IPS-18a (cell line): Measurements from ENCODE around the gene MYH14.
"Not testable (repeated sequence)": the region's sequence is repeated elsewhere in the genome, so short reads cannot be mapped to it uniquely, and the experiment has no call there.

Source experiments
- H3K27ac ChIP-seq: one replicate; pipeline ENCODE4 v1.5.1; 2013; ENCODE audit warnings: low read length
- H3K27me3 ChIP-seq: one replicate; pipeline ENCODE4 v1.6.1; 2013; ENCODE audit warnings: mild to moderate bottlenecking, low read length; ENCODE audit not compliant: control insufficient read depth, insufficient read depth
- H3K36me3 ChIP-seq: one replicate; pipeline ENCODE4 v1.6.1; 2013; ENCODE audit warnings: low read depth, low read length; ENCODE audit not compliant: control insufficient read depth
- H3K4me1 ChIP-seq: one replicate; pipeline ENCODE4 v1.6.1; 2013; ENCODE audit warnings: low read depth, low read length; ENCODE audit not compliant: control insufficient read depth
- H3K4me3 ChIP-seq: one replicate; pipeline ENCODE4 v1.5.1; 2013; ENCODE audit warnings: low read length
- H3K9ac ChIP-seq: one replicate; pipeline ENCODE4 v1.6.1; 2013; ENCODE audit warnings: mild to moderate bottlenecking, low read length, moderate library complexity
- H3K9me3 ChIP-seq: one replicate; pipeline ENCODE4 v1.6.1; 2013; ENCODE audit warnings: low read depth, low read length; ENCODE audit not compliant: control insufficient read depth

The MYH14 gene

DNA sequence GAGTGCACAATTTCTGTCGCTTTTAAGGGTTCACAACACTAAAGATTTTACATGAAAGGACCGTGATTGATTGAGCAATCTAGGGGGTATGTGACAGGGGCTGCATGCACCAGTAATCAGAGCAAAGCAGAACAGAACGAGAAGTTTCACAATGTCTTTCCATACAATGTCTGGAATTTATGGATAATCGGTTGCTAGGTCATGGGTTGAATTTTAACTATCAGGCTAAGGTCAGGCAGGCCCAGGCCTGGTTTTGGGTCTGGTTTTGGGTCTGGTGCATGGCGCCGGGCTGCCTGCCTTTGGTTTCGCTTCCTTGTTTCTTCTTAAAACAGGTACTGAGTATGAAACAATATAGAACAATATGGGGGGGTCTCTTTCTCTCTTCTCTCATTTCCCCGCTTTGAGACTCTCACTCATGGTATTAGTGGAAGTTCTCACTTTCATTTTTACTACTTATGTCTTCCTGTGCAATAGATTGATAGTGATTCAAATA lies 143.7 kb downstream of the MYH14 start:
- not testable (repeated sequence) for H3K27me3 ChIP-seq, H3K4me1 ChIP-seq, H3K9ac ChIP-seq, H3K9me3 ChIP-seq, H3K36me3 ChIP-seq, H3K4me3 ChIP-seq, H3K27ac ChIP-seq

DNA sequence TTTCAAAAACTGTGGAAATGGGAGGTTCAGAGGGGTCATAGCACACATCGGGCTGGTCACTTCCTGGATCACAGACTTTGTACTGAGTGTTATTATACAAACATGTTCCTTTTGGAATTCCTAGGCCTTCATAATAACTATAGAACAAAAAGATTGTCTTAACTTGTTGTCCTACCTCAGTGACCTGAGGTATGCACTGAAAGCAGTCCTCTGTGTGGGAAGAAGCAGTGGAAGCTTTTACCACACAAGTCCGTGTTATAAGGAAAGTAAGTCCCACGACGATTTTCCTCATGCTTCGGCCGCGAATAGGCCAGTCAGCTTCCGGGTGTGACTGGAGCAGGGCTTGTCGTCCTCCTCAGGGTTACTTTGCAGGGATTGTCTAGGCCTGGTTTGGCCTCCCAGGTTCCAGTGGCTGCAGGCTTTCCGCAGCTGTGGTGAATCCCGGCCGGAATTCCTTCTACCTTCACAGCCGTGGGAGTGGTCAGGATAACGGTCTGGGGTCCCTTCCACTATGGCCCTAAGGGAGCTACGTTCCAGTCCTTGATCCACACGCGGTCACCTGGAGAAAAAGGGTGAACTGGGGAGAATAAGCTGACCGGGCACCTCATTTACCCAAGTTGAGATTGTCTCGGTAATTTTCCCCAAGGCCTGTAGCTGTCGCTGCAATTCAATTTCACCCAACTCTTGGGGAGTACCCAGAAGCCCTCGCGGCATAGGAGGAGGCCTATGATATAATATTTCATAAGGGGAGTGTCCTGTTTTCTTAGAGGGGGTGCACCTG lies 146.0 kb downstream of the MYH14 start:
- Histone ChIP-seq H3K27me3 (no peaks in the 10 kb centered on the region), H3K9ac (no peak overlapping the region), H3K4me1 (no peaks in the 10 kb centered on the region), H3K9me3 (no peaks in the 10 kb centered on the region), H3K4me3 (no peak overlapping the region), H3K36me3 (no peaks in the 10 kb centered on the region), H3K27ac (no peak overlapping the region)

DNA sequence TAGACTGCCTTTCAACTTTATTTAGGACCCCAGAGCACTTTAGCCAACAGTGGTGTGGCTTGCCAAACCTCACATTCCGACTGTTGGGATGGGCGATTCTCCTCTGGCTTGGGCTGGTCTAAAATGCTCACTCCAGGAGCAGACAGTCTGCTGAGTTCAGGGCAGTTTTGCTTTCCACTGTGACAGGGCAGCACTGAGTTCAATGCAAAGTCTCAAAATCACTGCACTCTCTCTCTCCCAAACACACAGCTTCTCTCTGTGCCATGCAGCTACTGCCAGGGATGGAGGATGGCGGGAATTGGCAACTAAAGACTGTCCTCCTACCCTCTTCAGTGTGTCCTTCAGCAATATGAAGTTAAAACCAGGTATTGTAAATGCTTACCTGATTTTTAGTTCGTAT lies 148.8 kb downstream of the MYH14 start:
- H3K27me3 ChIP-seq, result no peaks in the 10 kb centered on the region
- H3K9ac ChIP-seq, result no peak overlapping the region
- H3K4me1 ChIP-seq, result no peaks in the 10 kb centered on the region
- H3K9me3 ChIP-seq, result no peaks in the 10 kb centered on the region
- no peaks in the 10 kb centered on the region for H3K36me3 ChIP-seq
- H3K27ac ChIP-seq, result no peak overlapping the region
- no peak overlapping the region for H3K4me3 ChIP-seq

DNA sequence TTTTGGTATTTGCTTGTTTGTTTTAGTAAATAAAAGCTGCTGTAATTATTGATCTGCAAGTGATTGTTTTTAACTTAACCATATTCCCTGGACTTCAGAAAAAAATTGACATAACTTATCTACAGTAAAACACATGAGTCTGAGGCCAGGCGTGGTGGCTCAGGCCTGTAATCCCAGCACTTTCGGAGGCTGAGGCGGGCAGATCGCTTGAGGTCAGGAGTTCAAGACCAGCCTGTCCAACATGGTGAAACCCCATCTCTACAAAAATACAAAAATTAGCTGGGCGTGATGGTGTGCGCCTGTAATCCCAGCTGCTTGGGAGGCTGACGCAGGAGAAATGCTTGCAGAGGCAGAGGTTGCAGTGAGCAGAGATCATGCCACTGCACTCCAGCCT lies 150.1 kb downstream of the MYH14 start:
- H3K9ac ChIP-seq, H3K27me3 ChIP-seq, H3K4me3 ChIP-seq, H3K4me1 ChIP-seq, H3K27ac ChIP-seq, H3K36me3 ChIP-seq, H3K9me3 ChIP-seq: not testable (repeated sequence)

DNA sequence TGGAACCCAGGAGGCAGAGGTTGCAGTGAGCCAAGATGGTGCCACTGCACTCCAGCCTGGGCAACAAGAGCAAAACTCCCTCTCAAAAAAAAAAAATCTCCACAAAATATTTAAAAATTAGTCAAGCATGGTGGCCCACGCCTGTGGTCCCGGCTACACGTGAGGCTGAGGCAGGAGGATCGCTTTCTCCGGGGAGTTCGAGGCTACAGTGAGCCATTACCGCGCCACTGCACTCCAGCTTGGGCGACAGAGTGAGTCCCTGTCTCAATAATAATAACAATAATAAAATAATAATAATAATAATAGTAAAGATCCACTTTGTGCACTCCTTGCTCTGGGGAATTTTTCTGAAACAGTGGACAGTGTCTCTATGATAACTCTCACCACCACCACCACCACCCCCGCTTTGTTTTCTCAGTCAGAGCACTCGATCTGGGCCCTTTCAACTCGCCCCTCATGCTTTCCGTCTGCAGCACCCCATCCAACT lies 153.3 kb downstream of the MYH14 start:
- no peaks in the 10 kb centered on the region for H3K27me3 ChIP-seq

DNA sequence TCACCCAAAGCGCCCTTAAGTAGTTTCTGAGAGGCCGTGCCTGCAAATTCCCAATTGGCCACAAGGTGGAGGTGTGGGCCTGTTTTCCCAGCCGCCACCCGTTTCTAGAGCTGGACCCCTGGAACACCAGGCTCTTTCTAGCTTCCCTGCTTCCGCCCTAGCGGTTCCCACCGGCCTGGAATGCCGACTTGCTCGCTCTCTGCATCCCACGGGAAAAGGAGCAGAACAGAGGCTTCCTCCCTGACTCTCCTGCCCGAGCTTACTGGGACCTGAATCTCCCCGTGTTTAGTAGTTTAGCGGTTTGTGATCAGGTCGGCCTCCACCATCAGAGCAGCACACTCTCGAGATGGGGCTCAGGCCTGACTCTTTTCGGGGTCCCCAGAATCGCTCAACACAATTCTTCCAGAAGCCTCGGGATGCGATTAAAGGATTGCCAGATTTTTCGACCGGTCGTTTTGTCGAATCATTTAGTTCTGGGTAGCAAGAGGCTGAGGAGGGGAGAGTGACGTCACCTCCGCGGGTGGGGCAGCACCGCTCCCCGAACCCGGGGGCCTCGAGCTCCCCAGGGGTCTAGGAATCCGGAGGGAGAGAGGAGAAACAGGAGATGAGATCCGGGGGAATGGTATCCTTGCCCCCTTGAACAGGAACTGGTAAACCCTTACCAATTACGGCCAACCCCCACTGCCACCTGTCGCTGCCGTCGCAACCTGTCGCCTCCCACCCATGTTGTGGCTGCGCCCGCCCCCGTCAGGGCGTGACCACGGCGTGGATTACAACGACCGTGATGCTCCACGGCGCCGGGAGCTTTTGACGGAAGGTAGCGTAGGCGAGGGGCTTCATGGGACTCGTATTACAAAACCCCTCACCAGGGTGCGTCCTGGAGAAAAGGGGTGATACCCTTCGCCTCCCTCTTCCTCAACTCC lies 154.0 kb downstream of the MYH14 start:
- Histone ChIP-seq H3K27ac (no peak overlapping the region), H3K27me3 (no peaks in the 10 kb centered on the region), H3K9ac (no peak overlapping the region), H3K4me3 (no peak overlapping the region), H3K4me1 (no peaks in the 10 kb centered on the region), H3K9me3 (no peaks in the 10 kb centered on the region), H3K36me3 (no peaks in the 10 kb centered on the region)

More for the DNA sequence above, 153.3 kb downstream of the MYH14 start:
- H3K36me3 ChIP-seq, result no peaks in the 10 kb centered on the region
- no peak overlapping the region for H3K4me3 ChIP-seq
- no peak overlapping the region for H3K9ac ChIP-seq
- H3K27ac ChIP-seq, result no peak overlapping the region
- no peaks in the 10 kb centered on the region for H3K9me3 ChIP-seq
- H3K4me1 ChIP-seq, result no peaks in the 10 kb centered on the region

DNA sequence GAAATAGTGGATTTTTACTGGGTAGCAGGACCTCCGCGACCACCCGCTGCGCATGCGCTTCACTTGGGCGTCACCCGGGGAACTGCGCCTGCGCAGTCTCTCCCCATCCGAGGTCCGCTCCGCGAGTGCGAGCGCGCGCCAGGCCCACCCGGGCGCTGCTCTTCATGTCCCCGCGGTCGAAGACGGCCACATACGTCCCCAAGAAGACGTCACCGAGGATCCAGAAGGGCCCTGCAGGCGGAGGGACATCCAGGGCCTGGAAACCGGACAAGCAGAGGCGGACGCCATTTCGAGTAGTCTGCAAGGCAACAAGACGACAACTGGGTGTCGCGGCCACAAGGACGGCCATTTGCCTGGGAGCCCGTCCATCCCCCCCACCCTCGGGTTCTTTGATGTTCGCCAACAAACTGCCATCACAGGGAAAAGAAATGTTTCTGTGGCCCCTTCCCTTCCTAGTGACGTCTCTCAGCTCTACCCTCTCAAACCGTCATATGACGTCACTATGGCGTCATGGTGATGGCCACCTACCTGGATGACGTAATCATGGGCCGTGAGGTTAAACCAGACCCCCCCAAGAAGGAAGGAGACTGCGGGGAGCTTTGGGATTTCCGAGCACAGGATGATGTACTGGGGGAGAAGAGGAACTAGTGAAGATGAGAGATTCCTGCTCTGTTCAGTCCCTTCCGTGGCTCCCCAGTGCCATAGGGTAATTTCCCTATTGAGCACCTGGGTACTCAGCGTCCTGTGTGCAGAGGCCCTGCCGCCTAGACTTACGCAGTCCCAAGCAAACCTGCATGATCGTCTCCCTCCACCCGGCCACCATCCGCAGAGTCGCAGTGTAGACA lies 155.3 kb downstream of the MYH14 start:
- Histone ChIP-seq H3K9me3 (no peaks in the 10 kb centered on the region), H3K4me1 (no peaks in the 10 kb centered on the region), H3K9ac (no peak overlapping the region), H3K27ac (no peak overlapping the region), H3K4me3 (no peak overlapping the region), H3K27me3 (no peaks in the 10 kb centered on the region), H3K36me3 (no peaks in the 10 kb centered on the region)

DNA sequence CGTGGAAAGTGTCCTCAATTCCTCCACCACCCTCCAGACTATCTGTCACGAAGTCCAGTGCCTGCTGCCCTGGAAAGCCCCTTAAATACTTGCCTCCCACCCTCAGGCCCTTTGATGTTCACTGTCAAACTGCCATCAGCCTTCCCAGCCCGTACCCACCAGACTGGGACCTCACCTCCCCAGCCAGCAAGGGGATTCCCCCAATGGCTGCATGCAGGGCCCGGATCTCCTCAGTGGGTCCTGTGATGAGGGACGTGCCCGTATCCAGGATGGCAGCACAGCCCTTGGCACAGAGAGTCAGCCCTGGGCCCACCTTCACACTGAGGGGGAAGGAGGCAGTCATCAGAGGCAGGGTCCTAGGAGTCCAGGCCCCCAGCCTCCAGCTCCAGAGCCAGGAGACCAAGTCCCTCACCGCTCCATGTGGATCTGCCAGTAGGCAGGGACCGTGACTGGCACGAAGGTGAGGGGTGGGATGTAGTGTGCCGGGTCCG lies 156.0 kb downstream of the MYH14 start:
- Histone ChIP-seq H3K36me3 (no peaks in the 10 kb centered on the region), H3K4me1 (no peaks in the 10 kb centered on the region), H3K9me3 (no peaks in the 10 kb centered on the region), H3K4me3 (no peak overlapping the region), H3K9ac (no peak overlapping the region), H3K27ac (no peak overlapping the region), H3K27me3 (no peaks in the 10 kb centered on the region)
